ENCODE measurements around the gene MDM2.
"Not testable (repeated sequence)": the region's sequence is repeated elsewhere in the genome, so short reads cannot be mapped to it uniquely, and the experiment has no call there.

MDM2 gene

DNA sequence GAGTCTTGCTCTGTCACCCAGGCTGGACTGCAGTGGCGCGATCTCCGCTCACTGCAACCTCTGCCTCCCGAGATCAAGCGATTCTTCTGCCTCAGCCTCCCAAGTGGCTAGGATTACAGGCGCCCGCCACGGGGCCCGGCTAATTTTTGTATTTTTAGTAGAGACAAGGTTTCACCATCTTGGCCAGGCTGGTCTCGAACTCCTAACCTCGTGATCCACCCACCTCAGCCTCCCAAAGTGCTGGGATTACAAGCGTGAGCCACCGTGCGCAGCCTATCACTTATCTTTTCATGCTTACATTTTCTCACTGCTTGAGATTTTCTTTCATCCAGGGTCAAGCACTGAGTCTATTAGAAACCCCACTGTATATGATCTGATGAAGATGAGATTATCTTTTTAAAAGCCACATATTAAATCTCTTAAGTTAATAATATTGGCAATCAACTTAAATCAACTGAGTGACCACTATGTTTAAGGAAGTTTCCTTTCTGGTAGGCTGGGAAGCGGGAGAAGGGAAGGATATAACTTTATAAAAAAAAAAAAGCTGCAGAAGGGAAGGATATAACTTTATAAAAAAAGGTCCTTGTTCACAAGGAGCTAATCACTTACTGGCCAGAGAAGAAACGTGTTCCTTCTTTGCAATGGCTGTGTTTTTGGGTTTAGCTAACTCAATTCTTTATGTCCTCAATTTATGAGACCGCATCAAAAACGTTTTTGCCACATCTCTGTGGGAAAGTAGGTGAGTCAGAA lies 1.3 kb upstream of the MDM2 start:
- peak overlapping the region; percentile 82 for H3K4me2 ChIP-seq (ENCODE audit: low read length)
- TF ChIP-seq EZH2phosphoT487 (IDR thresholded peaks at IDR 0.05; ENCODE audit: borderline replicate concordance, low read length) = no peak
- TF ChIP-seq, protein P1, sequence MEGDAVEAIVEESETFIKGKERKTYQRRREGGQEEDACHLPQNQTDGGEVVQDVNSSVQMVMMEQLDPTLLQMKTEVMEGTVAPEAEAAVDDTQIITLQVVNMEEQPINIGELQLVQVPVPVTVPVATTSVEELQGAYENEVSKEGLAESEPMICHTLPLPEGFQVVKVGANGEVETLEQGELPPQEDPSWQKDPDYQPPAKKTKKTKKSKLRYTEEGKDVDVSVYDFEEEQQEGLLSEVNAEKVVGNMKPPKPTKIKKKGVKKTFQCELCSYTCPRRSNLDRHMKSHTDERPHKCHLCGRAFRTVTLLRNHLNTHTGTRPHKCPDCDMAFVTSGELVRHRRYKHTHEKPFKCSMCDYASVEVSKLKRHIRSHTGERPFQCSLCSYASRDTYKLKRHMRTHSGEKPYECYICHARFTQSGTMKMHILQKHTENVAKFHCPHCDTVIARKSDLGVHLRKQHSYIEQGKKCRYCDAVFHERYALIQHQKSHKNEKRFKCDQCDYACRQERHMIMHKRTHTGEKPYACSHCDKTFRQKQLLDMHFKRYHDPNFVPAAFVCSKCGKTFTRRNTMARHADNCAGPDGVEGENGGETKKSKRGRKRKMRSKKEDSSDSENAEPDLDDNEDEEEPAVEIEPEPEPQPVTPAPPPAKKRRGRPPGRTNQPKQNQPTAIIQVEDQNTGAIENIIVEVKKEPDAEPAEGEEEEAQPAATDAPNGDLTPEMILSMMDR (IDR thresholded peaks at IDR 0.05; ENCODE audit: low read depth, low read length, poor library complexity, severe bottlenecking) = no peak
- peak overlapping the region; percentile 96 for H3K27ac ChIP-seq (ENCODE audit: low read depth, low read length)
- H3K4me1 ChIP-seq (ENCODE audit: control insufficient read depth, low read length) = peaks cover 71% of the 10 kb centered on the region
- peaks cover 13% of the 10 kb centered on the region for H3F3A ChIP-seq (ENCODE audit: control insufficient read depth, insufficient read depth)
- peak overlapping the region; percentile 88 for H3K4me3 ChIP-seq (ENCODE audit: low read length)
- no peaks in the 10 kb centered on the region for H3K27me3 ChIP-seq (ENCODE audit: control insufficient read depth, low read length)
- H3K9me2 ChIP-seq (replicated peaks; ENCODE audit: control insufficient read depth, low read length) = no peaks in the 10 kb centered on the region
- H4K20me1 ChIP-seq (ENCODE audit: control insufficient read depth, insufficient read depth, low read depth, low read length) = no peaks in the 10 kb centered on the region
- peaks cover 37% of the 10 kb centered on the region for H3K79me2 ChIP-seq (ENCODE audit: control insufficient read depth, low read length)
- no peaks in the 10 kb centered on the region for H3K9me3 ChIP-seq (ENCODE audit: control insufficient read depth, insufficient read depth, low read length)
- H3K36me3 ChIP-seq (ENCODE audit: control insufficient read depth, low read length) = peaks cover 34% of the 10 kb centered on the region

DNA sequence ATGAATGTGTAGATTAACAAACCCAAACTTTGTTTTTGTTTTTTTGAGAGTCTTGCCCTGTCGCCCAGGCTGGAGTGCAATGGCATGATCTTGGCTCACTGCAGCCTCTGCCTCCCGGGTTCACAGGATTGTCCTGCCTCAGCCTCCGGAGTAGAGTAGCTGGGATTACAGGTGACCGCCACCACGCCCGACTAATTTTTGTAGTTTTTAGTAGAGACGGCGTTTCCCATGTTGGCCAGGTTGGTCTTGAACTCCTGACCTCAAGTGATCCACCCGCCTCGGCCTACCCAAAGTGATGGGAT lies 752 bp upstream of the MDM2 start:
- peaks cover 43% of the 10 kb centered on the region for H3K79me2 ChIP-seq (ENCODE audit: control insufficient read depth, low read length)
- peak overlapping the region; percentile 96 for H3K27ac ChIP-seq (ENCODE audit: low read depth, low read length)
- peaks cover 13% of the 10 kb centered on the region for H3F3A ChIP-seq (ENCODE audit: control insufficient read depth, insufficient read depth)

GRCh38 chr12:68808388-68809189 lies 612 bp downstream of the MDM2 start:
- Histone ChIP-seq H3F3A (ENCODE audit: control insufficient read depth, insufficient read depth) (peaks cover 13% of the 10 kb centered on the region), H4K20me1 (ENCODE audit: control insufficient read depth, insufficient read depth, low read depth, low read length) (peaks cover 4% of the 10 kb centered on the region; the same call in 1 of the 2 replicates), H3K79me2 (ENCODE audit: control insufficient read depth, low read length) (peaks cover 56% of the 10 kb centered on the region), H3K4me1 (ENCODE audit: control insufficient read depth, low read length) (peaks cover 68% of the 10 kb centered on the region), H3K27me3 (ENCODE audit: control insufficient read depth, low read length) (no peaks in the 10 kb centered on the region), H3K36me3 (ENCODE audit: control insufficient read depth, low read length) (peaks cover 52% of the 10 kb centered on the region), H3K4me2 (ENCODE audit: low read length) (peak overlapping the region; percentile 80), H3K9me2 (replicated peaks; ENCODE audit: control insufficient read depth, low read length) (no peaks in the 10 kb centered on the region), H3K9me3 (ENCODE audit: control insufficient read depth, insufficient read depth, low read length) (no peaks in the 10 kb centered on the region), H3K4me3 (ENCODE audit: low read length) (peak overlapping the region; percentile 88), H3K27ac (ENCODE audit: low read depth, low read length) (peak overlapping the region; percentile 96)
- TF ChIP-seq, protein P1 (IDR thresholded peaks at IDR 0.05; ENCODE audit: low read depth, low read length, poor library complexity, severe bottlenecking) = no peak
- no peak for TF ChIP-seq EZH2phosphoT487 (IDR thresholded peaks at IDR 0.05; ENCODE audit: borderline replicate concordance, low read length)

More for the DNA sequence above, 752 bp upstream of the MDM2 start:
- not testable (repeated sequence) for H3K9me3 ChIP-seq (ENCODE audit: control insufficient read depth, insufficient read depth, low read length); H4K20me1 ChIP-seq (ENCODE audit: control insufficient read depth, insufficient read depth, low read depth, low read length); H3K9me2 ChIP-seq (replicated peaks; ENCODE audit: control insufficient read depth, low read length); H3K27me3 ChIP-seq (ENCODE audit: control insufficient read depth, low read length)
- peaks cover 38% of the 10 kb centered on the region for H3K36me3 ChIP-seq (ENCODE audit: control insufficient read depth, low read length)
- peak overlapping the region; percentile 88 for H3K4me3 ChIP-seq (ENCODE audit: low read length)
- peak overlapping the region; percentile 82 for H3K4me2 ChIP-seq (ENCODE audit: low read length)
- peaks cover 66% of the 10 kb centered on the region for H3K4me1 ChIP-seq (ENCODE audit: control insufficient read depth, low read length)
